Measurements from ENCODE around the gene DBX1.

GRCh38 chr11:20122131-20122530, 38.1 kb downstream of the DBX1 start:
- TF ChIP-seq EZH2phosphoT487 (IDR thresholded peaks at IDR 0.05; ENCODE audit: unreplicated experiment) (no peak), EZH2 (IDR thresholded peaks at IDR 0.05; ENCODE audit: low read depth, unreplicated experiment) (no peak), JUNB (IDR thresholded peaks at IDR 0.05; ENCODE audit: unreplicated experiment) (no peak)
- TF ChIP-seq, protein P1, sequence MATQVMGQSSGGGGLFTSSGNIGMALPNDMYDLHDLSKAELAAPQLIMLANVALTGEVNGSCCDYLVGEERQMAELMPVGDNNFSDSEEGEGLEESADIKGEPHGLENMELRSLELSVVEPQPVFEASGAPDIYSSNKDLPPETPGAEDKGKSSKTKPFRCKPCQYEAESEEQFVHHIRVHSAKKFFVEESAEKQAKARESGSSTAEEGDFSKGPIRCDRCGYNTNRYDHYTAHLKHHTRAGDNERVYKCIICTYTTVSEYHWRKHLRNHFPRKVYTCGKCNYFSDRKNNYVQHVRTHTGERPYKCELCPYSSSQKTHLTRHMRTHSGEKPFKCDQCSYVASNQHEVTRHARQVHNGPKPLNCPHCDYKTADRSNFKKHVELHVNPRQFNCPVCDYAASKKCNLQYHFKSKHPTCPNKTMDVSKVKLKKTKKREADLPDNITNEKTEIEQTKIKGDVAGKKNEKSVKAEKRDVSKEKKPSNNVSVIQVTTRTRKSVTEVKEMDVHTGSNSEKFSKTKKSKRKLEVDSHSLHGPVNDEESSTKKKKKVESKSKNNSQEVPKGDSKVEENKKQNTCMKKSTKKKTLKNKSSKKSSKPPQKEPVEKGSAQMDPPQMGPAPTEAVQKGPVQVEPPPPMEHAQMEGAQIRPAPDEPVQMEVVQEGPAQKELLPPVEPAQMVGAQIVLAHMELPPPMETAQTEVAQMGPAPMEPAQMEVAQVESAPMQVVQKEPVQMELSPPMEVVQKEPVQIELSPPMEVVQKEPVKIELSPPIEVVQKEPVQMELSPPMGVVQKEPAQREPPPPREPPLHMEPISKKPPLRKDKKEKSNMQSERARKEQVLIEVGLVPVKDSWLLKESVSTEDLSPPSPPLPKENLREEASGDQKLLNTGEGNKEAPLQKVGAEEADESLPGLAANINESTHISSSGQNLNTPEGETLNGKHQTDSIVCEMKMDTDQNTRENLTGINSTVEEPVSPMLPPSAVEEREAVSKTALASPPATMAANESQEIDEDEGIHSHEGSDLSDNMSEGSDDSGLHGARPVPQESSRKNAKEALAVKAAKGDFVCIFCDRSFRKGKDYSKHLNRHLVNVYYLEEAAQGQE (IDR thresholded peaks at IDR 0.05; ENCODE audit: unreplicated experiment): no peak
